H9 (cell line): ENCODE data around the gene GDAP1L1. TPM values are rescaled to one million over a fixed set of nuclear protein-coding genes. Genes with fewer than 3 reads are reported as not detected.
"Not testable (repeated sequence)": the region's sequence is repeated elsewhere in the genome, so short reads cannot be mapped to it uniquely, and the experiment has no call there.

Experiments used
- DNase-seq: peaks from one replicate; pipeline ENCODE4 v3.0.0-alpha.2; 2017
- H2AFZ ChIP-seq: one replicate; pipeline ENCODE4 v1.6.1; 2013; ENCODE audit warnings: mild to moderate bottlenecking, low read length, control low read depth, moderate library complexity
- H2AK5ac ChIP-seq: 2 replicates; pipeline ENCODE4 v1.6.1; 2013; ENCODE audit warnings: low read length, control low read depth, mixed read lengths; ENCODE audit not compliant: insufficient read length
- H2BK120ac ChIP-seq: one replicate; pipeline ENCODE4 v1.6.1; 2013; ENCODE audit warnings: low read depth, mild to moderate bottlenecking, low read length, control low read depth, inconsistent platforms; ENCODE audit not compliant: poor library complexity, severe bottlenecking
- H2BK12ac ChIP-seq: 2 replicates; pipeline ENCODE4 v1.6.1; 2013; ENCODE audit warnings: low read length, control low read depth, mixed read lengths, low read depth; ENCODE audit not compliant: insufficient read length
- H2BK15ac ChIP-seq: 2 replicates; pipeline ENCODE4 v1.6.1; 2013; ENCODE audit warnings: low read depth, low read length, control low read depth
- H2BK20ac ChIP-seq: one replicate; pipeline ENCODE4 v1.6.1; 2013; ENCODE audit warnings: low read depth, mild to moderate bottlenecking, low read length, control low read depth, inconsistent platforms; ENCODE audit not compliant: poor library complexity, severe bottlenecking
- H2BK5ac ChIP-seq: 2 replicates; pipeline ENCODE4 v1.6.1; 2013; ENCODE audit warnings: low read length, control low read depth, mixed read lengths; ENCODE audit not compliant: insufficient read length
- H3K14ac ChIP-seq: 2 replicates; pipeline ENCODE4 v1.6.1; 2013; ENCODE audit warnings: low read length, control low read depth; ENCODE audit not compliant: insufficient read depth
- H3K18ac ChIP-seq: 2 replicates; pipeline ENCODE4 v1.6.1; 2013; ENCODE audit warnings: low read depth, mild to moderate bottlenecking, mixed read lengths, low read length, control low read depth; ENCODE audit not compliant: insufficient read length
- H3K23ac ChIP-seq: 2 replicates; pipeline ENCODE4 v1.6.1; 2013; ENCODE audit warnings: low read length, control low read depth, mixed read lengths, low read depth; ENCODE audit not compliant: insufficient read length
- H3K23me2 ChIP-seq: 2 replicates; pipeline ENCODE4 v1.6.1; 2013; ENCODE audit warnings: low read depth, mild to moderate bottlenecking, mixed read lengths, low read length, control low read depth; ENCODE audit not compliant: insufficient read length, poor library complexity, severe bottlenecking
- H3K27ac ChIP-seq: 2 replicates; pipeline ENCODE4 v1.5.1; 2013; ENCODE audit warnings: low read length, control low read depth, mixed read lengths, low read depth; ENCODE audit not compliant: insufficient read length
- H3K27me3 ChIP-seq: 2 replicates; pipeline ENCODE4 v1.6.1; 2013; ENCODE audit warnings: low read length, control low read depth, inconsistent platforms; ENCODE audit not compliant: insufficient read depth
- H3K4ac ChIP-seq: 2 replicates; pipeline ENCODE4 v1.6.1; 2013; ENCODE audit warnings: low read depth, mild to moderate bottlenecking, control low read depth, inconsistent platforms, low read length, moderate library complexity
- H3K4me1 ChIP-seq: 2 replicates; pipeline ENCODE4 v1.6.1; 2013; ENCODE audit warnings: low read length, control low read depth, inconsistent platforms; ENCODE audit not compliant: insufficient read depth
- H3K4me2 ChIP-seq: 2 replicates; pipeline ENCODE4 v1.6.1; 2013; ENCODE audit warnings: low read length, control low read depth, mixed read lengths; ENCODE audit not compliant: insufficient read length, insufficient read depth
- H3K56ac ChIP-seq: 2 replicates; pipeline ENCODE4 v1.6.1; 2013; ENCODE audit warnings: low read depth, mild to moderate bottlenecking, mixed read lengths, low read length, control low read depth; ENCODE audit not compliant: insufficient read length
- H3K79me1 ChIP-seq: 2 replicates; pipeline ENCODE4 v1.6.1; 2013; ENCODE audit warnings: low read depth, mild to moderate bottlenecking, moderate library complexity, low read length, control low read depth, inconsistent platforms; ENCODE audit not compliant: insufficient read depth, poor library complexity, severe bottlenecking
- H3K79me2 ChIP-seq: 2 replicates; pipeline ENCODE4 v1.6.1; 2013; ENCODE audit warnings: low read length, control low read depth, inconsistent platforms; ENCODE audit not compliant: insufficient read depth
- H3K9ac ChIP-seq: 2 replicates; pipeline ENCODE4 v1.6.1; 2013; ENCODE audit warnings: low read length, control low read depth, mixed read lengths; ENCODE audit not compliant: insufficient read length; ENCODE audit errors: extremely low read depth
- H3K9me3 ChIP-seq: one replicate; pipeline ENCODE4 v1.6.1; 2013; ENCODE audit warnings: low read depth, low read length, inconsistent platforms; ENCODE audit not compliant: control insufficient read depth
- H3T11ph ChIP-seq: one replicate; pipeline ENCODE4 v1.6.1; 2013; ENCODE audit warnings: mild to moderate bottlenecking, low read length, control low read depth, inconsistent platforms
- H4K20me1 ChIP-seq: one replicate; pipeline ENCODE4 v1.6.1; 2013; ENCODE audit not compliant: control insufficient read depth, insufficient read length, insufficient read depth
- H4K5ac ChIP-seq: 2 replicates; pipeline ENCODE4 v1.6.1; 2013; ENCODE audit warnings: low read depth, mild to moderate bottlenecking, mixed read lengths, low read length, control low read depth; ENCODE audit not compliant: insufficient read length
- H4K8ac ChIP-seq: replicated peaks from 2 replicates; pipeline ENCODE4 v1.6.1; 2013; ENCODE audit warnings: low read length, control low read depth, mixed read lengths, low read depth; ENCODE audit not compliant: insufficient read length
- H4K91ac ChIP-seq: 2 replicates; pipeline ENCODE4 v1.6.1; 2013; ENCODE audit warnings: low read depth, mild to moderate bottlenecking, moderate library complexity, mixed read lengths, low read length, control low read depth; ENCODE audit not compliant: insufficient read length
- H3K27ac Mint-ChIP-seq, 3 experiments: 2 replicates in 2 of 3; 3 replicates in 1 of 3; pipeline ENCODE4 v1.8.0; 2020 to 2021; ENCODE audit warnings: mixed read lengths in 3 of 3, mild to moderate bottlenecking in 1 of 3, moderate library complexity in 1 of 3
- H3K27me3 Mint-ChIP-seq: 2 replicates; pipeline ENCODE4 v1.8.0; 2021; ENCODE audit warnings: low read depth, mild to moderate bottlenecking, moderate library complexity, mixed read lengths
- H3K36me3 Mint-ChIP-seq, 3 experiments: 2 replicates in 2 of 3; 3 replicates in 1 of 3; pipeline ENCODE4 v1.8.0; 2020 to 2021; ENCODE audit warnings: low read depth in 3 of 3, mixed read lengths in 3 of 3; ENCODE audit not compliant: insufficient read depth in 1 of 3
- H3K4me1 Mint-ChIP-seq, 2 experiments: 2 replicates each; pipeline ENCODE4 v1.8.0; 2020; ENCODE audit warnings: mixed read lengths in 2 of 2
- H3K4me3 Mint-ChIP-seq, 2 experiments: 2 replicates in 1 of 2; 3 replicates in 1 of 2; pipeline ENCODE4 v1.8.0; 2020 to 2021; ENCODE audit warnings: mild to moderate bottlenecking in 2 of 2, mixed read lengths in 2 of 2, moderate library complexity in 1 of 2
- H3K9me3 Mint-ChIP-seq, 2 experiments: 2 replicates in 1 of 2; 3 replicates in 1 of 2; pipeline ENCODE4 v1.8.0; 2020; ENCODE audit warnings: mild to moderate bottlenecking in 2 of 2, mixed read lengths in 2 of 2, moderate library complexity in 1 of 2
- WGBS: extraction: QIAGEN DNeasy Blood & Tissue Kit; methylation state at CpG from one replicate; pipeline ENCODE4 v1.1.7; 2013; ENCODE audit warnings: missing lambda C conversion rate, low lambda C conversion rate, mixed read lengths; ENCODE audit not compliant: insufficient read length; ENCODE audit errors: extremely low coverage; 5-methylcytosine and 5-hydroxymethylcytosine counted together
- total RNA-seq: library from RNA; stranded (reverse); gene quantifications from 2 replicates; pipeline ENCODE4 v1.2.1, GENCODE V29; 2021
- TF ChIP-seq, protein P1 (sequence below): fragments of 200-600 bp; sonication (generic); conservative IDR thresholded peaks from 3 replicates; pipeline ENCODE4 v1.8.0; 2021; ENCODE audit warnings: antibody characterized with exemption, mild to moderate bottlenecking

Gene GDAP1L1
- total RNA-seq, 1 experiment from 2014 or later = 5.9 TPM

DNA sequence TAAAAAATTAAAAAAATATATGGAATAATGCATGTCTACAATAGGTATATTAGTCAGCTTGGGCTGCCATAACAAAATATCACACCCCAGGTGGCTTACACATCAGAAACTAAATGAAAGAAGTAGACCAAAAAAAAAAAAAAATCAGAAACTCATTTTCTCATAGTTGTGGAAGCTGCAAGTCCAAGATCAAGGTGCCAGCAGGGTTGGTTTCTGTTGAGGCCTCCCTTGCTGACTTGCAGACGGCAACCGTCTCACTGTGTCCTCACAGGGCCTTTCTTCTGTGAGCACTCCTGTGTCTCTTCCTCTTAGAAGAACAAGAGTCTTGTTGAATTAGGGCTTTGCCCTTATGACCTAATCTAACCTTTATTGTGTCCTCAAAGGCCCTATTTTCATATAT, 11.4 kb upstream of the GDAP1L1 start:
- no peak overlapping the region for H4K5ac ChIP-seq
- H3K9ac ChIP-seq = no peak overlapping the region
- WGBS = no CpG with 5 or more reads among the region's 2 CpGs
- H3K14ac ChIP-seq = no peak overlapping the region
- H3K18ac ChIP-seq = no peak overlapping the region
- H4K8ac ChIP-seq = no peak overlapping the region
- H3K56ac ChIP-seq = no peak overlapping the region
- no peak overlapping the region for H2BK120ac ChIP-seq
- peaks cover 0 to 7% (median 0%) of the 10 kb centered on the region in 3 experiments; a peak in 1 of 7 replicates for H3K36me3 Mint-ChIP-seq
- no peak overlapping the region for H4K91ac ChIP-seq
- H2AK5ac ChIP-seq = no peak overlapping the region
- H3K4me3 Mint-ChIP-seq = no peak overlapping the region
- H3K4me1 ChIP-seq = 0 out of 2 replicates have a peak, but pooled peaks cover 4% of the 10 kb centered on the region
- H3K27me3 Mint-ChIP-seq = no peaks in the 10 kb centered on the region; the same call in 1 of the 2 replicates
- no peak overlapping the region for H2BK20ac ChIP-seq
- TF ChIP-seq, protein P1, sequence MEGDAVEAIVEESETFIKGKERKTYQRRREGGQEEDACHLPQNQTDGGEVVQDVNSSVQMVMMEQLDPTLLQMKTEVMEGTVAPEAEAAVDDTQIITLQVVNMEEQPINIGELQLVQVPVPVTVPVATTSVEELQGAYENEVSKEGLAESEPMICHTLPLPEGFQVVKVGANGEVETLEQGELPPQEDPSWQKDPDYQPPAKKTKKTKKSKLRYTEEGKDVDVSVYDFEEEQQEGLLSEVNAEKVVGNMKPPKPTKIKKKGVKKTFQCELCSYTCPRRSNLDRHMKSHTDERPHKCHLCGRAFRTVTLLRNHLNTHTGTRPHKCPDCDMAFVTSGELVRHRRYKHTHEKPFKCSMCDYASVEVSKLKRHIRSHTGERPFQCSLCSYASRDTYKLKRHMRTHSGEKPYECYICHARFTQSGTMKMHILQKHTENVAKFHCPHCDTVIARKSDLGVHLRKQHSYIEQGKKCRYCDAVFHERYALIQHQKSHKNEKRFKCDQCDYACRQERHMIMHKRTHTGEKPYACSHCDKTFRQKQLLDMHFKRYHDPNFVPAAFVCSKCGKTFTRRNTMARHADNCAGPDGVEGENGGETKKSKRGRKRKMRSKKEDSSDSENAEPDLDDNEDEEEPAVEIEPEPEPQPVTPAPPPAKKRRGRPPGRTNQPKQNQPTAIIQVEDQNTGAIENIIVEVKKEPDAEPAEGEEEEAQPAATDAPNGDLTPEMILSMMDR = no peak
- H3K23ac ChIP-seq = no peak overlapping the region
- H3K27ac Mint-ChIP-seq = no peak overlapping the region
- no peak overlapping the region for H3K27ac ChIP-seq
- no peak for DNase-seq
- no peak overlapping the region for H2BK5ac ChIP-seq
- no peak overlapping the region for H2BK12ac ChIP-seq
- H3K23me2 ChIP-seq = no peaks in the 10 kb centered on the region
- no peaks in the 10 kb centered on the region for H3K79me1 ChIP-seq
- peaks cover 12 to 24% of the 10 kb centered on the region in 2 experiments for H3K4me1 Mint-ChIP-seq
- no peak overlapping the region for H2BK15ac ChIP-seq
- no peak overlapping the region for H2AFZ ChIP-seq
- H3K4me2 ChIP-seq = no peak overlapping the region
- no peaks in the 10 kb centered on the region for H4K20me1 ChIP-seq
- H3K9me3 ChIP-seq = no peaks in the 10 kb centered on the region
- H3K9me3 Mint-ChIP-seq = peaks cover 0 to 6% of the 10 kb centered on the region in 2 experiments; a peak in 2 of 5 replicates
- H3K4ac ChIP-seq = no peak overlapping the region
- H3T11ph ChIP-seq = no peak overlapping the region
- H3K79me2 ChIP-seq = no peaks in the 10 kb centered on the region
- no peaks in the 10 kb centered on the region for H3K27me3 ChIP-seq

DNA sequence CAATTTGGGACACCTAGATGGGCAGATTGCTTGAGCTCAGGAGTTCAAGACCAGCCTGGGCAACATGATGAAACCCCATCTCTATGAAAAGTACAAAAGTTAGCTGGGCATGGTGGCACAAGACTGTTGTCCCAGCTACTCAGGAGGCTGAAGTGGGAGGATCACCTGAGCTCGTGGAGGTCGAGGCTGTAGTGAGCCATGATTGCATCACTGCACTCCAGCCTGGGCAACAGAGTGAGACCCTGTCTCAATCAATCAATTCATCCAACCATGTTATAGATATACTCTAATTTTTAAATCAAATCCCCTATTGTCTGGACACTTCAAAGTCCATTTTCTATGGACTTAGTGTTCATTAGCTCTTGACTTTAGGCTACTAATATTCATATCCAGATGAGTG, 10.3 kb upstream of the GDAP1L1 start:
- not testable (repeated sequence) for H3K27ac ChIP-seq, H3K79me2 ChIP-seq, H2BK120ac ChIP-seq, H4K5ac ChIP-seq, H3K36me3 Mint-ChIP-seq, H4K8ac ChIP-seq, H3K4me2 ChIP-seq, H3K14ac ChIP-seq, H3K9me3 Mint-ChIP-seq, H3K9ac ChIP-seq, H3K4me1 ChIP-seq, H3K56ac ChIP-seq, H3K27ac Mint-ChIP-seq, H2BK12ac ChIP-seq, H3K23me2 ChIP-seq, H2BK15ac ChIP-seq, H3K4ac ChIP-seq, H3K18ac ChIP-seq, H3K23ac ChIP-seq, H3K27me3 ChIP-seq, H2AFZ ChIP-seq, H3T11ph ChIP-seq, H4K91ac ChIP-seq, DNase-seq, H2BK5ac ChIP-seq, H2AK5ac ChIP-seq, H2BK20ac ChIP-seq, H3K27me3 Mint-ChIP-seq, H3K4me3 Mint-ChIP-seq, H3K9me3 ChIP-seq, H3K79me1 ChIP-seq, H4K20me1 ChIP-seq
- WGBS = no CpG with 5 or more reads among the region's 2 CpGs
- H3K4me1 Mint-ChIP-seq = peaks cover 4 to 12% of the 10 kb centered on the region in 2 experiments
